Pancreas (tissue), 10 donors: Measurements from ENCODE around the gene TCEAL7. TPM values are rescaled to one million over a fixed set of nuclear protein-coding genes. Genes with fewer than 3 reads are reported as not detected.

Source experiments
- ATAC-seq, 4 donors: fragments of 200-7000 bp; cut with Tn5 transposase; one replicate each; pipeline versions ENCODE4 v1.8.0 to v1.9.1; 2020; ENCODE audit warnings: mild to moderate bottlenecking in 4 of 4, moderate library complexity in 4 of 4
- DNase-seq, 6 donors: peaks; one replicate each; pipeline ENCODE4 v3.0.0-alpha.2; 2020
- FAIRE-seq: peaks from 2 replicates; lab custom pipeline; 2012; peaks lifted over from hg19 to GRCh38; lab: Jason Lieb, UNC
- H3K27ac ChIP-seq, 4 donors: fragments of 200-600 bp; sonication (generic); 1 replicate in 3 of 4; 2 replicates in 1 of 4; pipeline versions ENCODE4 v1.5.0 to v1.8.0; 2020
- H3K27me3 ChIP-seq, 4 donors: fragments of 200-600 bp; one replicate each; pipeline ENCODE4 v1.8.0; 2021
- H3K36me3 ChIP-seq, 3 donors: fragments of 200-600 bp; sonication (generic) in 1 of 3; one replicate each; pipeline versions ENCODE4 v1.5.0 to v1.8.0; 2020 to 2021
- H3K4me1 ChIP-seq, 3 donors: fragments of 200-600 bp; one replicate each; pipeline ENCODE4 v1.8.0; 2021
- H3K4me3 ChIP-seq, 4 donors: fragments of 200-600 bp; sonication (generic) in 2 of 4; one replicate each; pipeline versions ENCODE4 v1.5.0 to v1.8.0; 2020 to 2021
- H3K9me3 ChIP-seq, 4 donors: fragments of 200-600 bp; one replicate each; pipeline ENCODE4 v1.8.0; 2021
- WGBS, 2 donors: extraction: QIAGEN DNeasy Blood & Tissue Kit; methylation state at CpG; one replicate each; pipeline ENCODE4 v1.1.7; 2013; 5-methylcytosine and 5-hydroxymethylcytosine counted together
- intact Hi-C, 3 donors: fragments of 100-400 bp; cut with DNase I; formaldehyde crosslinking; loops; one replicate each; pipeline versions ENCODE4 v1.11.1 to v1.14.2; 2022
- polyA plus RNA-seq, 2 donors: library from polyadenylated mRNA; stranded (reverse); fragments of 200-250 nt; gene quantifications; one replicate each; pipeline ENCODE4 v1.2.3, GENCODE V29; 2013
- total RNA-seq, 6 donors: library from RNA; stranded (reverse); fragmentation: NEBNext Ultra II Directional in 4 of 6; extraction: Animal tissue kit (Norgen Biotek cat#: 25700) in 4 of 6; gene quantifications; one replicate each; pipeline versions ENCODE4 v1.2.1 to v1.2.4, GENCODE V29; 2021 to 2023
- TF ChIP-seq, protein P1 (sequence below), 4 donors: fragments of 200-600 bp; sonication (generic) in 3 of 4; IDR thresholded peaks; one replicate each; pipeline versions ENCODE4 v1.5.0 to v1.8.0; 2021; ENCODE audit warnings: antibody characterized with exemption in 4 of 4
- donor health status: healthy with polysubstance abuse.
- donor health status: DM: no; HTN: no; CAD: no; lungs with moderate emphysema.
- donor health status: DM: no; HTN: no; CAD: no.
- donor health status: control.
- donor health status: control.
- donor health status: Bipolar disorder and iron deficiency.
- donor health status: DM: yes; HTN: yes; CAD: no.
- donor health status: DM: no; HTN: no; CAD: no.
- donor health status: DM: no; HTN: no; CAD: no.
- donor health status: DM: yes; HTN: yes; CAD: no.

Gene TCEAL7
- total and polyA plus RNA-seq, 8 donors: 0.12 to 2.6 (median 0.58) TPM

DNA sequence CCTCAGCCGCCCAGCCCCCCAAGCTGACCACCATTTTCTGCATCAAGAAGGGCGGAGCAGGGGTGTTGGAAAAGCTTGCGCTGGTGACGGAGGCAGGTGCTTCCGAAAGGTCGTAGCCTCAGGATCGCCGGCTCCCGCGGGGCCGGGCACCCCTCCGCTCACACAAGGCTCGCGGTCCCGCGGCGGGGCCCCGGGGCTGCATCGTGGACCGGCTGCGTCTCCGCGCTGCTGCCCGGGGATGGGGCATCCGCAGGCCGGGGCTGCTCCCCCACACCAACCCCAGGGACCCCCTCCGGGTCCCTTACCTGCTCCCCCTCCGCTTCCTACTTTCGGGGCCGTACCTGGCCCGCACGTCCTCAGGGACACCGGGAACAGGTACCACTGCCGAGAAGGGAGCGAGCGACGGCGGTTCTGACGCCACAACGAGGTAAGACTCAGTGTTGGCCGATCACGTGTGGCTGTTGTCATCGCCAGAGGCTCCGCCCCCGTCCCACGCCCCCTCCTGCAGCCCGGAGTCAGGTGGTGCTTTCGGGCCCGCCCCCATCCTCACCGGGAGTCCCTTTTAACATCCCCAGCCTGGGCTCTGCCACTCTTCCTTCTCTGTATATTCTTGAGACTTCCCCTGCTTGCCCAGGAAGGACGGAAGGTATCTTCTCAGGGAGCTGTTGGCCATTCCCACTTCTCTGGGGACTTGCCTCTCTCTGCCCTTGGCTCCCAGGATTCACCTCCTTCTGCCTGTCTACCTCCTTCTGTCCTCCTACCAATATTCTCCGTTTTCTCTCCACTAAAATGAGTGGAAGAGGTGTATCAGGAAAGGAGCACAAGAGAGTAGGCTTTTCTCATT is 19.3 kb upstream of the TCEAL7 start, which contains the start of gene BEX2:
BEX2 (minus strand) TSS at position 436 of the 844 bp plus-strand sequence. CDS start 1,014 bp downstream, outside the sequence.
- FAIRE-seq: no peak
- TF ChIP-seq, protein P1, sequence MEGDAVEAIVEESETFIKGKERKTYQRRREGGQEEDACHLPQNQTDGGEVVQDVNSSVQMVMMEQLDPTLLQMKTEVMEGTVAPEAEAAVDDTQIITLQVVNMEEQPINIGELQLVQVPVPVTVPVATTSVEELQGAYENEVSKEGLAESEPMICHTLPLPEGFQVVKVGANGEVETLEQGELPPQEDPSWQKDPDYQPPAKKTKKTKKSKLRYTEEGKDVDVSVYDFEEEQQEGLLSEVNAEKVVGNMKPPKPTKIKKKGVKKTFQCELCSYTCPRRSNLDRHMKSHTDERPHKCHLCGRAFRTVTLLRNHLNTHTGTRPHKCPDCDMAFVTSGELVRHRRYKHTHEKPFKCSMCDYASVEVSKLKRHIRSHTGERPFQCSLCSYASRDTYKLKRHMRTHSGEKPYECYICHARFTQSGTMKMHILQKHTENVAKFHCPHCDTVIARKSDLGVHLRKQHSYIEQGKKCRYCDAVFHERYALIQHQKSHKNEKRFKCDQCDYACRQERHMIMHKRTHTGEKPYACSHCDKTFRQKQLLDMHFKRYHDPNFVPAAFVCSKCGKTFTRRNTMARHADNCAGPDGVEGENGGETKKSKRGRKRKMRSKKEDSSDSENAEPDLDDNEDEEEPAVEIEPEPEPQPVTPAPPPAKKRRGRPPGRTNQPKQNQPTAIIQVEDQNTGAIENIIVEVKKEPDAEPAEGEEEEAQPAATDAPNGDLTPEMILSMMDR (IDR thresholded peaks at IDR 0.05): no peak
- intact Hi-C loops: no loop called here

DNA sequence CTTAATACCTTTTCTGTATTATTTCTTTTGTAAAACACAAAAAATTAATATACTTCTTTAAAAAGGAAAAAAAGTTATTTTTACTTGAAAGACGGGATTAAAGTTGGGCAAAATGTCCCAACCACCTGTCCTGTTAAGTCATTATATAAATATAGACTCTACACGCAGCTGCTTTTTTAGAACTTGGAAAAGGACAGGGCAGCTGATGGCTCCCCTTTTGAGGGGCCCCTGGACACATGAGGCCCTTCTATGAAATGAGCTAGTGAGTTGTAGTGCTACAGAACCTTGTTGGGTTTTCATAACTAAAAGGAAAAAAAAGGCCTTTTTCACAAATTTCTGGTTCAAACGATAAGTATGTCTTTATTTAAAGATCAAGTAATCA is 18.6 kb upstream of the TCEAL7 start:
- Histone ChIP-seq H3K36me3 (no peaks in the 10 kb centered on the region), H3K4me1 (no peaks in the 10 kb centered on the region), H3K9me3 (no peaks in the 10 kb centered on the region), H3K4me3 (peak overlapping the region in 2 of 4 donors; percentile 47 to 62), H3K27me3 (peaks cover 0 to 13% (median 2%) of the 10 kb centered on the region in 4 donors), H3K27ac (no peak overlapping the region)
- 39 to 49% methylated on average over 3 of the region's 3 CpGs for WGBS, 2 donors
- FAIRE-seq: peak; percentile 9
- intact Hi-C loops: no loop called here
- TF ChIP-seq, protein P1 (IDR thresholded peaks at IDR 0.05): no peak
- no peak for DNase-seq
- no peak for ATAC-seq

More for the DNA sequence above, 19.3 kb upstream of the TCEAL7 start, which contains the start of gene BEX2:
- Histone ChIP-seq H3K4me3 (peak within 1 kb of the TSS; percentile 14 to 62 (median 44)), H3K36me3 (no peaks in the 10 kb centered on the region), H3K9me3 (no peaks in the 10 kb centered on the region), H3K4me1 (no peaks in the 10 kb centered on the region), H3K27ac (peak within 1 kb of the TSS in 1 of 4 donors; percentile 35), H3K27me3 (peaks cover 0 to 13% (median 2%) of the 10 kb centered on the region in 4 donors)
- WGBS, 2 donors: 1 to 28% methylated on average over 50 to 52 of the region's 52 CpGs
- peak; percentile 85 to 93 (median 87) for DNase-seq
- ATAC-seq: peak; percentile 100

DNA sequence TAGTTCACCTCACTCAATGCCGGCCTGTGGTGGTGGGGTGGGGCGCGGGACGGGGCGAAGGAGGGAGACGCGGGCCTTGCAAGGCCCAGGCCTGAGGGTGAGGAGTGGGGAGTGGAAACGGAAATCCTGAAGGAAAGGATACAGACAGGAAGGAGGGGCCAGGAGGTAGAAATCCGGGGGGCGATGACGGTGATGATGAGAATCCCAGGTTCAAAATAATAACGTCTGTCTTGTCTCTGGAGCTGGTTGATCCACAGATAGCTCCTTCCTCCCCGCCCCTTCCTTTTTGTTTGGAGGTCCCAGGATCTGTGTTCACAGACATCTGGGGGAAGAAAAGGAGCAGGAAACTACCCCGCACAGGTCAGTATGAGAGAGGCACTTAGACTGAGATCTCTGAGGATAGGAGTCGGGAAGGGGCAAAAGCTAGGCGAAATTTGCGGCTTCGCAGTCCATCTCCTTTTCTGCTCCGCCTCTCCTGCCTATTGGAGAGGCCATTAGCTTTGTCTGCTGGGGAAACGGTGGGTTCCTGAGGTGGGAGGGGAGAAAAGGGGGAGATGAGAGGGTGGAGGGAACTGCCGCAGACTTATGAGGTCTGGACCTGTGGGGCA is 746 bp downstream of the TCEAL7 start:
- FAIRE-seq: no peak
- H3K9me3 ChIP-seq: no peaks in the 10 kb centered on the region
- H3K36me3 ChIP-seq: no peaks in the 10 kb centered on the region
- peaks cover 0 to 23% (median 5%) of the 10 kb centered on the region in 4 donors for H3K27me3 ChIP-seq
- WGBS, 2 donors: 46 to 62% methylated on average over 21 of the region's 21 CpGs
- ATAC-seq: no peak
- TF ChIP-seq, protein P1 (IDR thresholded peaks at IDR 0.05): no peak
- intact Hi-C loops: loop anchor here in 1 of 3 donors (10.0 kb wide), 1 partner anchor 134 kb away; no protein-coding TSS in a partner anchor
- peak in 1 of 6 donors; percentile 27 for DNase-seq
- no peaks in the 10 kb centered on the region for H3K4me1 ChIP-seq
- H3K4me3 ChIP-seq: no peak overlapping the region
- H3K27ac ChIP-seq: no peak overlapping the region

DNA sequence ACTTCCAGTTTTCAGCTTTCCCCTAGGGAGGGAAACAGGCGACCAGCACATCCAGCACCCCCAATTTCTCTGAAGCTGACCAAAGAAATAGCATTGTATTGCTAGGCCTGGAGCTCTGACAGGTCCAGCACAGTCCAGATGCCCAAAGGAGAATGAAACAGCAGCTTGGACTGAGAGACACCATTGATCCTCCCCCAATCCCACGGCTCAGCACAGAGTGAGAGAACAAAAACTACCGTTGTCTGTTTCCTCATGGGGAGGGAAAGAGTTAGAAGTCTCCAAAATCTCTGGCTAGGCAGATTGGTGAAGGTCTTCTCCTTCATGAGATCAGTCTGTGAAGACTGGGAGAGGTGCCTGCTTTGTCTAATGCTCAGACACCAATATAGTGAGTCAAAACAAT is 8.6 kb downstream of the TCEAL7 start:
- peaks cover 0 to 30% (median 5%) of the 10 kb centered on the region in 4 donors for H3K27me3 ChIP-seq
- TF ChIP-seq, protein P1 (IDR thresholded peaks at IDR 0.05): no peak
- no peak for DNase-seq
- intact Hi-C loops: loop anchor here in 1 of 3 donors (10.0 kb wide), 1 partner anchor 126 kb away; no protein-coding TSS in a partner anchor
- ATAC-seq: no peak
- 47 to 50% methylated on average over 3 of the region's 3 CpGs for WGBS, 2 donors
- no peak overlapping the region for H3K27ac ChIP-seq
- no peaks in the 10 kb centered on the region for H3K9me3 ChIP-seq
- no peak for FAIRE-seq
- H3K4me3 ChIP-seq: no peak overlapping the region
- no peaks in the 10 kb centered on the region for H3K4me1 ChIP-seq
- no peaks in the 10 kb centered on the region for H3K36me3 ChIP-seq
